GM13976 (cell line): Measurements from ENCODE around the gene PRAF2.

Source experiments
- DNase-seq: peaks from one replicate; pipeline ENCODE4 v3.0.0; 2012; ENCODE audit warnings: low spot score
- in situ Hi-C: fragments of 300-500 bp; cut with MboI; formaldehyde crosslinking; loops from one replicate; pipeline ENCODE4 v1.12.0; 2022; ENCODE audit warnings: low sequenced_read_pairs, mixed read lengths, inconsistent platforms; ENCODE audit not compliant: unreplicated experiment
- TF ChIP-seq, protein P1 (sequence below): IDR thresholded peaks from 2 replicates; pipeline ENCODE4 v1.5.1; 2012; ENCODE audit warnings: borderline replicate concordance, mild to moderate bottlenecking; ENCODE audit not compliant: insufficient read depth; ENCODE audit errors: extremely low read depth, missing control alignments, control extremely low read depth

Gene PRAF2

GRCh38 chrX:49053223-49054072, 20.4 kb downstream of the PRAF2 start:
- in situ Hi-C loops: no loop called here
- DNase-seq: peak; percentile 70

GRCh38 chrX:49043987-49044281, 29.9 kb downstream of the PRAF2 start:
- in situ Hi-C loops: no loop called here
- TF ChIP-seq, protein P1, sequence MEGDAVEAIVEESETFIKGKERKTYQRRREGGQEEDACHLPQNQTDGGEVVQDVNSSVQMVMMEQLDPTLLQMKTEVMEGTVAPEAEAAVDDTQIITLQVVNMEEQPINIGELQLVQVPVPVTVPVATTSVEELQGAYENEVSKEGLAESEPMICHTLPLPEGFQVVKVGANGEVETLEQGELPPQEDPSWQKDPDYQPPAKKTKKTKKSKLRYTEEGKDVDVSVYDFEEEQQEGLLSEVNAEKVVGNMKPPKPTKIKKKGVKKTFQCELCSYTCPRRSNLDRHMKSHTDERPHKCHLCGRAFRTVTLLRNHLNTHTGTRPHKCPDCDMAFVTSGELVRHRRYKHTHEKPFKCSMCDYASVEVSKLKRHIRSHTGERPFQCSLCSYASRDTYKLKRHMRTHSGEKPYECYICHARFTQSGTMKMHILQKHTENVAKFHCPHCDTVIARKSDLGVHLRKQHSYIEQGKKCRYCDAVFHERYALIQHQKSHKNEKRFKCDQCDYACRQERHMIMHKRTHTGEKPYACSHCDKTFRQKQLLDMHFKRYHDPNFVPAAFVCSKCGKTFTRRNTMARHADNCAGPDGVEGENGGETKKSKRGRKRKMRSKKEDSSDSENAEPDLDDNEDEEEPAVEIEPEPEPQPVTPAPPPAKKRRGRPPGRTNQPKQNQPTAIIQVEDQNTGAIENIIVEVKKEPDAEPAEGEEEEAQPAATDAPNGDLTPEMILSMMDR: no peak

More at GRCh38 chrX:49053223-49054072, 20.4 kb downstream of the PRAF2 start:
- TF ChIP-seq, protein P1: no peak

DNA sequence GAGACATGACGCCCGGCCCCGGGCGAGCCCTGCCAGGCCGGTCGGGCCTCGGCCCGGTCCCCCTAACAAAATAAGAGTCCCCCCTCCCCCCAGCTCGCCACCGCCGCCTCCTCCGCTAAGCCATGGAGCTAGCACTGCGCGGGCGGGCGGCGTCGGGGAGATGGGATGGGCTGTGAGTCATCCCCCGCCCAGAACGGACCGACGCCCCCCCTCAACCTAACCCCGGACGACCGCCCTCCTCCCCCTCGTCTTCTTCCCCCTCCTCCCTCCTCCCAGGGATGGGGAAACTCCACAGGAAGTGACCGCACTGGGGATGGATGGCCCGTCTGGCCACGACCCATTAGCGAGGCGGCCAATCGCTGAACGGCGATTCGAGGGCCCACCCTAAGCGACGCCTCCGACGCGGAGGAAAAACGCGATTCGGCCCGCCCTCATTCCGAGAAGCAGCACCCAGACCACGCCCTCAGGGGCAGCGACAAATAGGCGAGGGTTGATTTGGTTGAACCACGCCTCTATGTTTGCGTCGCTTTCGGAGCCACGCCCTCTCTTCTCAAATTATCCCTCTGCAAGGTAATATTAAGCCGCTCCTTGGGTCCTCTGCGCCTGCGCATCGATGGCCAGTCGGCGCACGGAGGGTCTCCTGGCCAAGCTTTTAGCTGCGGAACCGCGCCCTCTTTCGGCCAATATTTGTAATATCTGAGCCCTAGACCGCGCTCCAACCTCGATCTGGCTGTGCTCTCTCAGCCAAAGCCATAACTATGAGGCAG, 30.4 kb downstream of the PRAF2 start, which contains the start of gene TFE3:
TSS of gene TFE3 (minus strand) at position 138 of the 767 bp plus-strand sequence. CDS start at position 7, 131 bp downstream.
- TF ChIP-seq, protein P1: peak; percentile 55
- in situ Hi-C loops: no loop called here
- peak; percentile 92 for DNase-seq

More at GRCh38 chrX:49043987-49044281, 29.9 kb downstream of the PRAF2 start:
- no peak for DNase-seq

DNA sequence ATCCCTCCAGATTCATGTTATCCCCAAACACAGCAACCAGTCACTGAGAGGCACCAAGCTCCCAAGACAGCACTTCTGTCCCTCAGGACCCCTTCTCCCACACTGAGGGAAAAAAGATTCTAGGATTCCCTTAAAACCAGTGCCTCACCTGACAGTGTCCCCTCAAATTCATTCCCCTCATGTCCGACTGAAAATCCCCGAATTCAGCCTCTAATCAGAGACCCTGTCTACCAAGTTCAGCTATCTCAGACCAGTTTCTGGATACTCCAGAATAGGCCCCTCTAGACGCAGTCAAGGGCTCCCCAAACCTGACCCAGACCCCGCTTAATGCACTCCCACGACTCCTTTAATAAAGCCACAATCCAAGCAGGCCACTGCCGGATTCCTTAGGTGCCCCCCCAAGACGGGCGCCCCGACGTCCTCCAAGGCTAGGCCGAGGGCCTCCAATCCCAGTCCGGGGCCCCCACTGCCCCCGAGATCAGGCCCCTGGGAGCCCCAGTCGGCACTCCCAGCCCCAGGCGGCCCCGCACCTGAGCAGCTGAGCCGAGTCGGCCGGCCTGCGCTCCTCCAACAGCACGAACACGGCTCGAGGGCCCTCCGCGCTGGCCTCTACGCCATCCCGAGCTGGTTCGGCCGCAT, 31.1 kb downstream of the PRAF2 start:
- no peak for DNase-seq
- in situ Hi-C loops: no loop called here
- TF ChIP-seq, protein P1: no peak

DNA sequence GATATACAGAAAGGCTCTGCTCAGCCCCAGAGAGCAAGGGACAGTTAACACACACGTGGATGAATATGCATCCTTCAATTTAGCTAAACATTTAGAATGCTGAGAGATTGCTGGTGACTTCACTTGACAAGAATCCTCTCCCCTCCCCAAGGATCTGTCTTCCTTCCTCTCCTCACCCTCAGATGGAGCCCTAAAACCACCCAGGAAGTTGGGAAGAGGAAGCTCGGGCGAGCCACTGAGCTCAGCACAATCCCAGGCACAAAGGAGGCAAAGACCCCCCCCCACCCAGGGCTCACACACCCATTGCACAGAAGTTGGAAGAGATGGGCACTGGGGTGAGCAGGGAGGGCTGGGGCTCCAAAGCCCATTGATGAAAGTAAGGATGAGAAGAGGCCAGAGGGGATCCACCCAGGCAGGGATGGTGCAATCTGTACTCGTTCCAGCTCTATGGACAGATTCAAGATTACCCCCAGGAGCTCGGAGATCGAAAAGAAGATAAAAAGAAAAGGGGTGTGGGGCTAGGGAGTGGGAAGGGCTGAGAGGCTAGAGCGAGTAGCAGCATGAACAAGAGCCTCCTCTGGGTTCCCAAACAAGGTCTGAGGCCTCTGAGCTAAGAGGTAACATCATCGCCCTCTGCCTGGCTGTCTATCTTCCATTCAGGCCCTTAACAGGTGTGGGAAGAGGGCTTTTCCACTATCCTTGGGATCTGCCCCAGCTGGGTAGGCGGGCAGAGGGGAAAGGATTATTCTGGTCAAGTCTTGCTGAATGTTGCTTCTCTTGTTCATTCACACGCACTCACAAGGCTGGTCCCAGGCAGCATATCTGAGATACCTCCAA, 31.8 kb downstream of the PRAF2 start:
- TF ChIP-seq, protein P1: no peak
- DNase-seq: no peak
- in situ Hi-C loops: no loop called here
